Measurements from ENCODE around the gene PCED1B.

The PCED1B gene

GRCh38 chr12:47145188-47145587 lies 65.8 kb downstream of the PCED1B start (continued):
- no peak for TF ChIP-seq PATZ1 (CRISPR knock-in tag; IDR thresholded peaks at IDR 0.05; ENCODE audit: borderline replicate concordance)
- TF ChIP-seq ZNF565 (CRISPR knock-in tag; conservative IDR thresholded peaks at IDR 0.05; ENCODE audit: low read depth) = no peak
- no peak for TF ChIP-seq GLIS3 (CRISPR knock-in tag; IDR thresholded peaks at IDR 0.05)
- TF ChIP-seq ZFP3 (CRISPR knock-in tag; IDR thresholded peaks at IDR 0.05) = no peak

- no peak for TF ChIP-seq TOX (CRISPR knock-in tag; IDR thresholded peaks at IDR 0.05; ENCODE audit: borderline replicate concordance)
- ATAC-seq = no peak
These were observed 68.3 kb downstream of the PCED1B start for GRCh38 chr12:47147739-47148138.

GRCh38 chr12:47149146-47149545 lies 69.7 kb downstream of the PCED1B start:
- TF ChIP-seq SNAI2 (CRISPR knock-in tag; IDR thresholded peaks at IDR 0.05) = no peak
- ATAC-seq = no peak

DNA sequence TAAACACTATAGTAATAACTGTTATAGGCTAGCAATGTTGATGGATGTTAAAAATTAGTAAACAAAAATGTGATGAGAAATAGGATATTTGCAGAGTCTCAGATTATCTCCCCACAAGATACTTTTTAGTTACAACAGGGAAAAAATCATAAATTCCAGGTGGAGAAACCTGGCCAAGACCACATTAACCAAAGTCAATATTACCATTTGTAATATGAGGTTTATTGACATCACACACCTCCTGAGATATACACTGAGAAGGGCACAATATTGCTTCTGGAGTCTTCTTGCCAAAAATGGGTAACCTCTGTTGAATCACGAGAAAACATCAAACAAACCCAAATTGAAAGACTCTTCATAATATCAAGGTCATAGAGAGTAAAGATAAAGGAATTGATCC lies 72.7 kb downstream of the PCED1B start:
- TF ChIP-seq RARB (CRISPR knock-in tag; IDR thresholded peaks at IDR 0.05) (no peak), POU6F1 (CRISPR knock-in tag; IDR thresholded peaks at IDR 0.05; ENCODE audit: borderline replicate concordance, low read depth) (no peak), OSR1 (CRISPR knock-in tag; IDR thresholded peaks at IDR 0.05) (no peak), TOX (CRISPR knock-in tag; IDR thresholded peaks at IDR 0.05; ENCODE audit: borderline replicate concordance) (no peak), ZFP30 (CRISPR knock-in tag; IDR thresholded peaks at IDR 0.05) (no peak), ISL1 (CRISPR knock-in tag; IDR thresholded peaks at IDR 0.05) (no peak), ZNF70 (CRISPR knock-in tag; IDR thresholded peaks at IDR 0.05) (no peak), TCF4 (CRISPR knock-in tag; IDR thresholded peaks at IDR 0.05; ENCODE audit: borderline replicate concordance) (no peak), ZC3H10 (CRISPR knock-in tag; IDR thresholded peaks at IDR 0.05) (no peak), PPARA (CRISPR knock-in tag; IDR thresholded peaks at IDR 0.05; ENCODE audit: borderline replicate concordance) (no peak), ZFP3 (CRISPR knock-in tag; IDR thresholded peaks at IDR 0.05) (no peak), ZNF565 (CRISPR knock-in tag; conservative IDR thresholded peaks at IDR 0.05; ENCODE audit: low read depth) (no peak), ZNF8 (CRISPR knock-in tag; IDR thresholded peaks at IDR 0.05) (no peak), ESRRG (CRISPR knock-in tag; IDR thresholded peaks at IDR 0.05) (no peak), TSHZ2 (CRISPR knock-in tag; IDR thresholded peaks at IDR 0.05) (no peak)
- no peak for ATAC-seq

DNA sequence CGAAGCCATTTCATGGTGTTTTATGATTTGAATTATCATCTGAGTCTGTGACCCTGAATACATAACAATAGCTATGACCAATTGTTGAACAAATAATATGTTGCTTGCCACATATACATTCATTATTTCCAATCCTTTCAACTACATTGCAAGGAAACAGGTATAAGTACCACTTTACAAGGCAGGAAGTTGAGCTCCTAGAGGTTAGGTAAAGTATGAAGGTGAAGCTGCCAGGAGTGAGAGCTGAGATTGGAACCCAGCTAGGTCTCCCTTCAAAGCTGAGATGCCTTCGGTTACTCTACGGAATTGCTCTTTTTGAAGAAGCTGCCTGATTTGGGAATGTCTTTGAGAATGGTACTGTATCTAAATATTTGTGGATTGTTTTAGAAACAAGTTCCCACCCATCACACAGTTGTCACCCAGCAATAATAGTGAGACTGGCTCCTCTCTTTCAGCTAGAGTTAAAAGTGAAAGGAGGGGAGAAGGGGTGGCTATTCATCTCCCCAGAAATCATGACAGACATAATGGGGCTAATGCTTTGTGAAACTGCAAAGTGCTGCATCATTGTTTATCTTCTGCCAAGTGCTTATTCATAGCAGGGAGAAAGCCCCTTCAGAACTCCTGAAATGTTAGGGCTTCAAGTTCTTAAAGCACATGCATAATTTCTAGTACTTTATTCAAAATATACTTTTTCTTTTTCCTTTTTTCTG lies 76.2 kb downstream of the PCED1B start:
- no peak for ATAC-seq
- TF ChIP-seq ZFP3 (CRISPR knock-in tag; IDR thresholded peaks at IDR 0.05) (no peak), TSHZ2 (CRISPR knock-in tag; IDR thresholded peaks at IDR 0.05) (no peak), POU6F1 (CRISPR knock-in tag; IDR thresholded peaks at IDR 0.05; ENCODE audit: borderline replicate concordance, low read depth) (no peak), TCF4 (CRISPR knock-in tag; IDR thresholded peaks at IDR 0.05; ENCODE audit: borderline replicate concordance) (no peak), GLIS3 (CRISPR knock-in tag; IDR thresholded peaks at IDR 0.05) (no peak), SNAI2 (CRISPR knock-in tag; IDR thresholded peaks at IDR 0.05) (no peak), OSR1 (CRISPR knock-in tag; IDR thresholded peaks at IDR 0.05) (no peak), PPARA (CRISPR knock-in tag; IDR thresholded peaks at IDR 0.05; ENCODE audit: borderline replicate concordance) (no peak), ZNF8 (CRISPR knock-in tag; IDR thresholded peaks at IDR 0.05) (no peak), ZNF70 (CRISPR knock-in tag; IDR thresholded peaks at IDR 0.05) (no peak), CSRNP3 (CRISPR knock-in tag; IDR thresholded peaks at IDR 0.05) (no peak), ZC3H10 (CRISPR knock-in tag; IDR thresholded peaks at IDR 0.05) (no peak), ARNTL (CRISPR knock-in tag; IDR thresholded peaks at IDR 0.05; ENCODE audit: borderline replicate concordance, low read depth) (no peak), CSDC2 (CRISPR knock-in tag; IDR thresholded peaks at IDR 0.05) (no peak)
